ENCODE measurements around the gene EML6. TPM values are rescaled to one million over a fixed set of nuclear protein-coding genes. Genes with fewer than 3 reads are reported as not detected.
A peak's percentile ranks its signal among the peaks of the same experiment; 100 is the strongest.

EML6 gene
- total and polyA plus RNA-seq, 12 donors = 0.07 to 1.5 (median 0.31) TPM

DNA sequence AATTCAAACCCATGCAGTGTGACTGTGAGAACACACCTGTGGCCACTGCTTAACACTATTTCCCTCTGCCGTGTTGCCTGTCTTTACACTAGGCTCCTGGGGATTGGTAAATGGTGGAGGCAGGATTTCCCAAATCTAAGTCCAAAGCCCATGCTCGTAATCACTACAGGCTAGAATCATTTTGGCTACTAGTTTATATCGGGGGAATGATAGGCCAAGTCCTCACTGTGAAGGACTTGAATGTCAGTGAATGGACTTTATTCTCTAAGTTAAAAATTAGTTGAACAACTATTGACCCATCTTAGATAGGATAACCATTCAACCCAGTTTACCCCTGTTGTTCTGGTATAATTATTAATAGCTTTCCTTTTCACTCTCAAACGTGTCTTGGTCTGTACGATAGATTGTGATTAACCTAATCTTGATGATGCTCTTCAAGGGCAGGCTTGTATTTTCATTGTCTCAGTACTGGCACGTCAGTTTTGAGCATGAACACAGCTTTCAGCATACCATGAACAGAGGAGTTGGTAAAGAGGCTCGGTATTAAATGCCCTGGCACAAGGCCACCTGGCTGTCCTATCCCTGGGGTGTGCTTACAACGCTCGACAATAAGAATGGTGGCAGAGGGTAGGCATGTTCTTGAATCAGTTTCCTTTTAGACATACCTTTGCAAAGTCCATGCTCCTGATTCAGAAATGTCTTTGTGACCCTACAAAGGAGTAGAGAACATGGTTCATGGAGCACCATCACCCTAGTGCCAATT, 177.9 kb downstream of the EML6 start:
- TF ChIP-seq, protein P1, sequence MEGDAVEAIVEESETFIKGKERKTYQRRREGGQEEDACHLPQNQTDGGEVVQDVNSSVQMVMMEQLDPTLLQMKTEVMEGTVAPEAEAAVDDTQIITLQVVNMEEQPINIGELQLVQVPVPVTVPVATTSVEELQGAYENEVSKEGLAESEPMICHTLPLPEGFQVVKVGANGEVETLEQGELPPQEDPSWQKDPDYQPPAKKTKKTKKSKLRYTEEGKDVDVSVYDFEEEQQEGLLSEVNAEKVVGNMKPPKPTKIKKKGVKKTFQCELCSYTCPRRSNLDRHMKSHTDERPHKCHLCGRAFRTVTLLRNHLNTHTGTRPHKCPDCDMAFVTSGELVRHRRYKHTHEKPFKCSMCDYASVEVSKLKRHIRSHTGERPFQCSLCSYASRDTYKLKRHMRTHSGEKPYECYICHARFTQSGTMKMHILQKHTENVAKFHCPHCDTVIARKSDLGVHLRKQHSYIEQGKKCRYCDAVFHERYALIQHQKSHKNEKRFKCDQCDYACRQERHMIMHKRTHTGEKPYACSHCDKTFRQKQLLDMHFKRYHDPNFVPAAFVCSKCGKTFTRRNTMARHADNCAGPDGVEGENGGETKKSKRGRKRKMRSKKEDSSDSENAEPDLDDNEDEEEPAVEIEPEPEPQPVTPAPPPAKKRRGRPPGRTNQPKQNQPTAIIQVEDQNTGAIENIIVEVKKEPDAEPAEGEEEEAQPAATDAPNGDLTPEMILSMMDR (IDR thresholded peaks at IDR 0.05) = no peak
- Histone ChIP-seq H3K4me3 (no peak overlapping the region), H3K4me1 (peaks cover 0 to 14% (median 0%) of the 10 kb centered on the region in 9 donors), H3K27me3 (no peaks in the 10 kb centered on the region), H3K27ac (no peak overlapping the region), H3K9me3 (no peaks in the 10 kb centered on the region), H3K36me3 (no peaks in the 10 kb centered on the region)
- intact Hi-C loops (cut with DNase I) = loop anchor here in 7 of 10 donors (5.0 to 10.0 kb wide), 6 partner anchors 111 to 281 kb away; no protein-coding TSS in a partner anchor
- ATAC-seq = no peak
- no peak for DNase-seq
- 66 to 68% methylated on average over 9 of the region's 9 CpGs for WGBS, 2 donors

DNA sequence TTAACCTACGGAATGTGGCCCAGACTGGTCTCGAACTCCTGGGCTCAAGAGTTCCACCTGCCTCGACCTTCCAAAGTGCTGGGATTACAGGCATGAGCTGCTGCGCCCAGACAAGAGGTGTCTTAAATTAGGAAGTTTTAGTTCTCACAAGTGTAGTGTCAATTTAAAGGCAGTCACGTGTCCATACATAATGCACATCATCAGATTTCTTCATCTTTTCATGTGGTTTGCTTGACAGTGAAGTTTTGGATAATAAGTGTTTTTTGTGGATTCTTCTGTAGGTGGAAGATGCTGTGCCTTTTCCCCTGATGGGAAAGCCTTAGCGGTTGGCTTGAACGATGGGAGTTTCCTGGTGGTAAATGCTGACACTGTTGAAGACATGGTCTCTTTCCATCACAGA, 179.3 kb downstream of the EML6 start:
- H3K27ac ChIP-seq = no peak overlapping the region
- no peak for DNase-seq
- peaks cover 0 to 14% (median 0%) of the 10 kb centered on the region in 9 donors for H3K4me1 ChIP-seq
- no peaks in the 10 kb centered on the region for H3K36me3 ChIP-seq
- intact Hi-C loops (cut with DNase I) = loop anchor here in 7 of 10 donors (5.0 to 10.0 kb wide), 6 partner anchors 110 to 280 kb away; no protein-coding TSS in a partner anchor
- H3K27me3 ChIP-seq = no peaks in the 10 kb centered on the region
- 91 to 92% methylated on average over 7 of the region's 7 CpGs for WGBS, 2 donors
- ATAC-seq = no peak
- TF ChIP-seq, protein P1 (IDR thresholded peaks at IDR 0.05) = no peak
- H3K4me3 ChIP-seq = no peak overlapping the region
- no peaks in the 10 kb centered on the region for H3K9me3 ChIP-seq

DNA sequence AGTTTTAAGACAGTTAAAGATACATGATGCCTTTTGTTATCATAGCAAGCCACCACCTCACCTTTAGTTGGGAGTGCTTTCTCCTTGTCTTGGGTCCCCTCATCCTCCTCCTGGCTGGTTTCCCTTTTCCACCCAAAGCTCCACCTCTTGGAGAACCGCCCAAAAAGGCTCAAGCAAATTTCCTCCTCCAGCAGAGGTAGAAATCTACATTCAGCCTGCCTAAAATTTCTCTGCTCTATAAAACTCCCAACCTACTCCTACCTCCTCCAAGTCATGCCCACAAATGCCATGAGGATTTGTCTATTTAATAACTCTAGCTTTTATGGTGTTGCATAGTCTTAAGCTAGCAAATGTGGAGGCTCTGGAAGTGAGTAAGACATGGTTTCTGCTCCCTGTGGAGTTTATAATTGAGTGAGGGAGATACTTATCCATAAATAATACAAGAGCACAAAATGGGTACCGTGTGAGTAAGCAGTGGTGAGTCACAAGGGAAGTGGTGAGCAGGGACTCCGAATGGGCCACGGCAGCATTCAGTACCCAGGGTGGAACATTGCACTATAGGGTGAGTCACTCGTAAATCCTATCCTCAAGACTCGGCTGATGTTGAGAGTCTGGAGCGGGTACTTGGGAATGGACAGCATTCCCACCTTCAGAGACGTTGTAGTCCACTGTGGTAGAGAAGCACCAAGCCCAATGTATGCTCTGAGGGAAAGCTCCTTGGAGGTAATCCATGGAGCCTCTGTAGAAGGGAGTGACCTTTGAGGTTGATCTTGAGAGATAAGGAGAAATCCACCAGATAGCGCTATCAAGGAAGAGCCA, 180.5 kb downstream of the EML6 start:
- no peak overlapping the region for H3K27ac ChIP-seq
- ATAC-seq = peak in 2 of 8 donors; percentile 15 to 79
- no peak overlapping the region for H3K4me3 ChIP-seq
- no peaks in the 10 kb centered on the region for H3K27me3 ChIP-seq
- H3K9me3 ChIP-seq = no peaks in the 10 kb centered on the region
- no peaks in the 10 kb centered on the region for H3K36me3 ChIP-seq
- TF ChIP-seq, protein P1 (IDR thresholded peaks at IDR 0.05) = no peak
- no peak for DNase-seq
- intact Hi-C loops (cut with DNase I) = loop anchor here in 7 of 10 donors (5.0 to 10.0 kb wide), 6 partner anchors 108 to 278 kb away; no protein-coding TSS in a partner anchor
- H3K4me1 ChIP-seq = peaks cover 0 to 14% (median 0%) of the 10 kb centered on the region in 9 donors
- WGBS, 2 donors = 74 to 82% methylated on average over 9 of the region's 9 CpGs

DNA sequence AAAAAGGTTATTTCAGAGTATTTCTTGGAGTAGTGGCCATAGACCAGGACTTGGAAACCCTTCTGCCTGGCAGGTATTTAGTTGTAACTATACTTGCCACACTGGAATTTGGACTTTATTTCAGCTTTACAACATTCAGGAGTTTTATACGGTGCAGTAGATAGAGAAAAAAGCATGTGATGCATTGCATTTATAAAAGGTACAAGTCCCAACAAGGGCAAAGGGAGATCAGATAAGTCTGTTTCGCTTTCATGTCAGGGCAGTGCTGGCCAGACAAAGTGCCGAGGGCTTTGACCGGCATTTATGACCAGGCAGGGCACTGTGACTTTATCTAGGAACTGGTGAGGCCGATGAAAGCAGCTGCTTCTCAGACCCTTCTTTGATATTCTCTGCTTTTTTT, 181.4 kb downstream of the EML6 start:
- Histone ChIP-seq H3K4me3 (no peak overlapping the region), H3K9me3 (no peaks in the 10 kb centered on the region), H3K36me3 (no peaks in the 10 kb centered on the region), H3K27me3 (no peaks in the 10 kb centered on the region), H3K27ac (no peak overlapping the region), H3K4me1 (peaks cover 0 to 16% (median 0%) of the 10 kb centered on the region in 9 donors)
- WGBS, 2 donors = 49 to 72% methylated on average over 5 of the region's 5 CpGs
- TF ChIP-seq, protein P1 (IDR thresholded peaks at IDR 0.05) = no peak
- intact Hi-C loops (cut with DNase I) = loop anchor here in 7 of 10 donors (5.0 to 10.0 kb wide), 6 partner anchors 107 to 277 kb away; no protein-coding TSS in a partner anchor
- ATAC-seq (peak in 1 of 8 donors; percentile 42), DNase-seq (no peak)

Measured in heart right ventricle (tissue), 16 donors.